Measurements from ENCODE around the gene GRIK4.

GRIK4 gene

GRCh38 chr11:120594746-120595145 lies 83.2 kb downstream of the GRIK4 start:
- Histone ChIP-seq H3K4me1 (ENCODE audit: insufficient read depth, low read length, poor library complexity, severe bottlenecking) (no peaks in the 10 kb centered on the region), H3K27me3 (ENCODE audit: insufficient read depth, low read length, poor library complexity, severe bottlenecking) (no peaks in the 10 kb centered on the region), H2AFZ (ENCODE audit: low read length) (no peak overlapping the region), H3F3A (ENCODE audit: low read depth) (no peaks in the 10 kb centered on the region), H3K79me2 (ENCODE audit: insufficient read depth, low read length) (no peaks in the 10 kb centered on the region), H3K36me3 (ENCODE audit: insufficient read depth, low read length) (no peaks in the 10 kb centered on the region), H4K20me1 (ENCODE audit: insufficient read depth, low read length, poor library complexity, severe bottlenecking) (no peaks in the 10 kb centered on the region), H3K9me2 (replicated peaks; ENCODE audit: low read depth, low read length) (no peaks in the 10 kb centered on the region), H3K9ac (ENCODE audit: low read depth, low read length, poor library complexity, severe bottlenecking) (no peak overlapping the region), H3K4me2 (ENCODE audit: low read depth, low read length, poor library complexity, severe bottlenecking) (no peak overlapping the region), H3K4me3 (ENCODE audit: low read length, poor library complexity, severe bottlenecking) (no peak overlapping the region), H3K9me3 (ENCODE audit: insufficient read depth, low read depth, low read length) (no peaks in the 10 kb centered on the region)
- TF ChIP-seq EZH2phosphoT487 (IDR thresholded peaks at IDR 0.05; ENCODE audit: borderline replicate concordance) (no peak), CTCF (conservative IDR thresholded peaks at IDR 0.05; ENCODE audit: low read length) (no peak)

DNA sequence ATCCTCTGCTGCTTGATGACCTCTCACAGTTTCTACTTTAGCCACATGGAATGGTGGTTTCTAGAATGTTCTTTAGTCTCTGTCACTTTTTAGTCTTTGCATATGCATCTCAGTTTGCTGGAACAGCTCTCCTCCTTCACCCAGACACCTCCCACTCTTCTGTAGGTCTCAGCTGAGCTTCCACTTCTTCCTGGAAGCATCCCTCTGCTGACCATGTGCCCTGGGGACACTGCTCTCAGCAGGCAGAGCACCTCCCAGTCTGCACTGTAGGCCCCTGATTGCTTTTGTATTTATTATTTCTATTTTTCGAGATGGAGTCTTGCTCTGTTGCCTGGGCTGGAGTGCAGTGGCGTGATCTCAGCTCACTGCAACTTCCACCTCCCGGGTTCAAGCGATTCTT lies 84.0 kb downstream of the GRIK4 start:
- no peaks in the 10 kb centered on the region for H3K27me3 ChIP-seq (ENCODE audit: insufficient read depth, low read length, poor library complexity, severe bottlenecking)
- no peak overlapping the region for H2AFZ ChIP-seq (ENCODE audit: low read length)
- H3K9ac ChIP-seq (ENCODE audit: low read depth, low read length, poor library complexity, severe bottlenecking) = no peak overlapping the region
- no peaks in the 10 kb centered on the region for H3K4me1 ChIP-seq (ENCODE audit: insufficient read depth, low read length, poor library complexity, severe bottlenecking)
- no peaks in the 10 kb centered on the region for H3K9me2 ChIP-seq (replicated peaks; ENCODE audit: low read depth, low read length)
- H3K36me3 ChIP-seq (ENCODE audit: insufficient read depth, low read length) = no peaks in the 10 kb centered on the region
- no peaks in the 10 kb centered on the region for H3K79me2 ChIP-seq (ENCODE audit: insufficient read depth, low read length)
- TF ChIP-seq CTCF (conservative IDR thresholded peaks at IDR 0.05; ENCODE audit: low read length) = no peak
- no peak for TF ChIP-seq EZH2phosphoT487 (IDR thresholded peaks at IDR 0.05; ENCODE audit: borderline replicate concordance)
- H3K4me3 ChIP-seq (ENCODE audit: low read length, poor library complexity, severe bottlenecking) = no peak overlapping the region
- no peaks in the 10 kb centered on the region for H4K20me1 ChIP-seq (ENCODE audit: insufficient read depth, low read length, poor library complexity, severe bottlenecking)
- no peaks in the 10 kb centered on the region for H3K9me3 ChIP-seq (ENCODE audit: insufficient read depth, low read depth, low read length)
- H3F3A ChIP-seq (ENCODE audit: low read depth) = no peaks in the 10 kb centered on the region
- no peak overlapping the region for H3K4me2 ChIP-seq (ENCODE audit: low read depth, low read length, poor library complexity, severe bottlenecking)

DNA sequence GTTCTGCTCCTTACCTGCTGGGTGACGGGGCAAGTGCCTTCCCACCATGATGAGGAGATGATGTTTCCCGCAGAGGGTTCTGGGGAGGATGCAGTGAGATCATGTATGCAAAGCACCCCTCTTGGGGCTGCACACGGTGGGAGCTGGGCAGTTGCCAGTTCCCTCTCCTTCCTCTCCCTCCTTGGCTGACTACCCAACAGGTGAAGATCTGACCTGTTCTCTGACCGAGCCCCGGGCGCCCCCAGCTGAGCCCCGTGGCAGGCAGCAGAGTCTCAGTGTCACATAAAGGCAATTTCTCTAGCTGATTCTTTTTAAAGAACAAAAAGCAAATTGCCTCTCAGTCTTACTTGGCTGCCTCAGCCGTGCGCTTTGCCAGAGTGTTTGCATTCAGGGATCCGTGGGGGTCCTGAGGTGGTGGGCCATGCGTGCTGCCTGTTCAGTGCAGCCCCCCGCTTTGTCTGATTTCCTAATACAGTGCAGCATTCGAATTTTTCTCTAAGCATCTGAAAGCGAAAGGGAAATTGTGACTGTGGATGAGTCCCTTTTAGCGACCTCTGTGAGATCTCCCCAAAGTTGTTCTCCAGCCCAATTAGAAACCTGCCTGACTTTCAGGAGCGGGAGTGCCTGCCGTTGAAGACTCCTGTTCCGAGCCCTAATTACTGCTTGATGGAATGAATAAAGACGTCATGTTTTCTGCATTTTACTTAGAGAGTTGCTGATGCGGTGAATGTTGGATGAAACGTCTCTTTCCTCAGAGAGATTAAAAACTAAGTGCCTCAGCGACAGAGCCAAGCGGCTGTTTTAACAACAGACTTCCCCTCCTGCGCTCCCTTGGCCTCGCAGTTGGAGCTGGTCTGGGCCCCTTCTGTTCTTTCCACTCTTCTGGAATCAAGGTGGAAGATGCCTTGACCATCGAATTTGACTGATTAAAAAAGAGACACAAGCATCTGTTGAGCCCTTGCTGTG lies 86.0 kb downstream of the GRIK4 start:
- H3F3A ChIP-seq (ENCODE audit: low read depth) = no peaks in the 10 kb centered on the region
- H3K9ac ChIP-seq (ENCODE audit: low read depth, low read length, poor library complexity, severe bottlenecking) = no peak overlapping the region
- no peaks in the 10 kb centered on the region for H4K20me1 ChIP-seq (ENCODE audit: insufficient read depth, low read length, poor library complexity, severe bottlenecking)
- H3K9me2 ChIP-seq (replicated peaks; ENCODE audit: low read depth, low read length) = no peaks in the 10 kb centered on the region
- H3K36me3 ChIP-seq (ENCODE audit: insufficient read depth, low read length) = no peaks in the 10 kb centered on the region
- no peak overlapping the region for H3K4me2 ChIP-seq (ENCODE audit: low read depth, low read length, poor library complexity, severe bottlenecking)
- no peaks in the 10 kb centered on the region for H3K27me3 ChIP-seq (ENCODE audit: insufficient read depth, low read length, poor library complexity, severe bottlenecking)
- TF ChIP-seq EZH2phosphoT487 (IDR thresholded peaks at IDR 0.05; ENCODE audit: borderline replicate concordance) (no peak), CTCF (conservative IDR thresholded peaks at IDR 0.05; ENCODE audit: low read length) (no peak)
- no peaks in the 10 kb centered on the region for H3K9me3 ChIP-seq (ENCODE audit: insufficient read depth, low read depth, low read length)
- H3K4me1 ChIP-seq (ENCODE audit: insufficient read depth, low read length, poor library complexity, severe bottlenecking) = no peaks in the 10 kb centered on the region
- no peaks in the 10 kb centered on the region for H3K79me2 ChIP-seq (ENCODE audit: insufficient read depth, low read length)
- H2AFZ ChIP-seq (ENCODE audit: low read length) = no peak overlapping the region
- no peak overlapping the region for H3K4me3 ChIP-seq (ENCODE audit: low read length, poor library complexity, severe bottlenecking)
